Kidney epithelial cell (primary cell): ENCODE data around the gene CNTNAP2. TPM values are rescaled to one million over a fixed set of nuclear protein-coding genes. Genes with fewer than 3 reads are reported as not detected.

Source experiments
- DNase-seq: peaks from one replicate; pipeline ENCODE4 v3.0.0-alpha.2; 2010; ENCODE audit warnings: low read depth
- H3K27me3 ChIP-seq: 2 replicates; pipeline ENCODE4 v1.6.0; 2011; ENCODE audit warnings: low read length; ENCODE audit not compliant: control insufficient read depth, insufficient read depth
- H3K36me3 ChIP-seq: 2 replicates; pipeline ENCODE4 v1.5.1; 2011; ENCODE audit warnings: low read length; ENCODE audit not compliant: control insufficient read depth, insufficient read depth
- H3K4me3 ChIP-seq: 2 replicates; pipeline ENCODE4 v1.5.1; 2011; ENCODE audit warnings: low read depth, mild to moderate bottlenecking, control low read depth, low read length
- CTCF ChIP-seq: IDR thresholded peaks from 2 replicates; pipeline ENCODE4 v1.5.1; 2011; ENCODE audit warnings: mild to moderate bottlenecking, moderate library complexity, low read length, control low read depth, inconsistent platforms; ENCODE audit not compliant: insufficient read depth, poor library complexity, severe bottlenecking
- total RNA-seq: library from RNA; depleted of rRNA; stranded (reverse); fragments of >200 nt; gene quantifications from 2 replicates; pipeline ENCODE4 v1.2.3, GENCODE V29; 2015

Gene CNTNAP2
- total RNA-seq, 1 donor from 2014 or later, result 14.0 TPM

DNA sequence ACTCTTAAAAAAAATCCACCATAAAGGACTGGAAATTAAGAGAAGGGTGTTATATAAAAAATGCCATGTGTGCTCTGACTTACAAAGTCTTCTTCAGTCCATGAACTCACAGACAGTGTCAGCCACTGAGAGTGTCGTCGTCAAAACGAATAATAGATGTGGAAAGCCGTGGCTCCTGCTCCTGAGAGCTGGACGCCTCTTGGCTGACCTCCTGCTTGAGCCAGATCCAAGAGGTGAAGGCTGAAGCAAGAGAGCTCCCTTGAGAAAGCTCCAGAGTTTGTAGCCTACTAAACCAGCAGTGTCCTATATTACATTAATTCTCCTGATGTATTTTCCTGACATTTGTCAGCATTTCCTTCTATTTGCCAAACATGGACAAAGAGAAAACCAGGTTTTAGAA lies 2239.7 kb downstream of the CNTNAP2 start:
- no peaks in the 10 kb centered on the region for H3K27me3 ChIP-seq
- no peaks in the 10 kb centered on the region for H3K36me3 ChIP-seq
- no peak for TF ChIP-seq CTCF
- no peak overlapping the region for H3K4me3 ChIP-seq
- no peak for DNase-seq

DNA sequence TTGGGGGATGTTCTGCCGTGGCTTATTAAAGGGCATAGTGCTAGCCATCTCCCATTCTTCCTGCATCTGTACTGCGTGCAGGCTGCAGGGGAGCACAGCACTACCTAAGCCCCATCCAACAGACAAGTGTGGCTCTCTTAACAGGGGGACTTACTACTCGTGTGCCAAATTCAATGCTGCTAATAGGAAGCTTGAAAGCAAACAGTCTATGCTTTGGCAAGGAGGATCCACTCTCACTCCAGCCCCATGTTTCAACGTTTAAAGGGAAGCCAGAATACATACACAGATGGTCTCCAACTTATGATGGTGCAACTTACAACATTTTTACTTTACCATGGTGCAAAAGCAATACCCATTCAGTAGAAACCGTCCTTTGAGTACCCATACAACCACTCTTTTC lies 2245.9 kb downstream of the CNTNAP2 start:
- Histone ChIP-seq H3K36me3 (no peaks in the 10 kb centered on the region), H3K4me3 (no peak overlapping the region), H3K27me3 (no peaks in the 10 kb centered on the region)
- no peak for DNase-seq
- TF ChIP-seq CTCF, result no peak

GRCh38 chr7:148367731-148368475 lies 2251.3 kb downstream of the CNTNAP2 start:
- Histone ChIP-seq H3K4me3 (no peak overlapping the region), H3K27me3 (no peaks in the 10 kb centered on the region), H3K36me3 (no peaks in the 10 kb centered on the region)
- no peak for TF ChIP-seq CTCF
- DNase-seq, result no peak

DNA sequence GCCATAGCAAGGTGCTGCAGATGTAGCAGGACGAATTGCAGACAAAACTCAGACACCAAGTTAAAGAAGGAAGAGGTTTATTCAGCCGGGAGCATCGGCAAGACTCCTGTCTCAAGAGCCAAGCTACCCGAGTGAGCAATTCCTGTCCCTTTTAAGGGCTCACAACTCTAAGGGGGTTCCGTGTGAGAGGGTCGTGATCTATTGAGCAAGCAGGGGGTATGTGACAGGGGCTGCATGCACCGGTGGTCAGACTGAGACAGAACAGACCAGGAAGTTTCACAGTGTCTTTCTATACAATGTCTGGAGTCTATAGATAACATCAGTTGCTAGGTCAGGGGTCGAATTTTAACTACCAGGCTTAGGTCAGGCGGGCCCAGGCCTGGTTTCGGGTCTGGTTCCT lies 2252.0 kb downstream of the CNTNAP2 start:
- no peaks in the 10 kb centered on the region for H3K36me3 ChIP-seq
- no peak overlapping the region for H3K4me3 ChIP-seq
- no peak for TF ChIP-seq CTCF
- no peaks in the 10 kb centered on the region for H3K27me3 ChIP-seq
- DNase-seq, result no peak

GRCh38 chr7:148371280-148371937 lies 2254.8 kb downstream of the CNTNAP2 start:
- TF ChIP-seq CTCF, result no peak
- DNase-seq, result no peak
- H3K4me3 ChIP-seq, result no peak overlapping the region

More at GRCh38 chr7:148371280-148371937, 2254.8 kb downstream of the CNTNAP2 start:
- Histone ChIP-seq H3K36me3 (no peaks in the 10 kb centered on the region), H3K27me3 (no peaks in the 10 kb centered on the region)
